Ishikawa (cell line): ENCODE data around the gene TNRC6A.

ENCODE experiments used
- CEBPB ChIP-seq: IDR thresholded peaks from 2 replicates; pipeline ENCODE4 v1.6.1; 2012
- CREB1 ChIP-seq: IDR thresholded peaks from 2 replicates; pipeline ENCODE4 v1.6.1; 2012; ENCODE audit warnings: low read depth
- EGR1 ChIP-seq: IDR thresholded peaks from 2 replicates; pipeline ENCODE4 v1.6.1; 2012
- EP300 ChIP-seq: IDR thresholded peaks from 2 replicates; pipeline ENCODE4 v1.6.1; 2012; ENCODE audit warnings: borderline replicate concordance
- FOXM1 ChIP-seq: IDR thresholded peaks from 2 replicates; pipeline ENCODE4 v1.6.1; 2012; ENCODE audit warnings: low read depth, borderline replicate concordance
- MAX ChIP-seq: IDR thresholded peaks from 2 replicates; pipeline ENCODE4 v1.6.1; 2012
- NFIC ChIP-seq: IDR thresholded peaks from 2 replicates; pipeline ENCODE4 v1.6.1; 2012
- RAD21 ChIP-seq: IDR thresholded peaks from 2 replicates; pipeline ENCODE4 v1.6.1; 2012; ENCODE audit warnings: low read depth
- TAF1 ChIP-seq: IDR thresholded peaks from 2 replicates; pipeline ENCODE4 v1.6.1; 2012; ENCODE audit warnings: low read depth, mild to moderate bottlenecking
- TCF12 ChIP-seq: IDR thresholded peaks from 2 replicates; pipeline ENCODE4 v1.6.1; 2012; ENCODE audit warnings: low read depth
- TEAD4 ChIP-seq: IDR thresholded peaks from 2 replicates; pipeline ENCODE4 v1.6.1; 2012
- YY1 ChIP-seq: IDR thresholded peaks from 2 replicates; pipeline ENCODE4 v1.6.1; 2012; ENCODE audit warnings: low read depth
- ZBTB7A ChIP-seq: IDR thresholded peaks from 2 replicates; pipeline ENCODE4 v1.6.1; 2012; ENCODE audit warnings: low read depth
- TF ChIP-seq, protein P1 (sequence below): IDR thresholded peaks from 2 replicates; pipeline ENCODE4 v1.6.1; 2012; ENCODE audit warnings: low read depth, mild to moderate bottlenecking
- TF ChIP-seq, protein P2 (sequence below): IDR thresholded peaks from 2 replicates; pipeline ENCODE4 v1.6.1; 2012

TNRC6A gene

GRCh38 chr16:24854607-24855171 is 125.2 kb downstream of the TNRC6A start:
- TF ChIP-seq CEBPB (no peak), ZBTB7A (no peak), FOXM1 (no peak), TCF12 (no peak), RAD21 (no peak), YY1 (no peak), NFIC (no peak), TAF1 (no peak), TEAD4 (no peak), MAX (no peak)

- TF ChIP-seq, protein P1, sequence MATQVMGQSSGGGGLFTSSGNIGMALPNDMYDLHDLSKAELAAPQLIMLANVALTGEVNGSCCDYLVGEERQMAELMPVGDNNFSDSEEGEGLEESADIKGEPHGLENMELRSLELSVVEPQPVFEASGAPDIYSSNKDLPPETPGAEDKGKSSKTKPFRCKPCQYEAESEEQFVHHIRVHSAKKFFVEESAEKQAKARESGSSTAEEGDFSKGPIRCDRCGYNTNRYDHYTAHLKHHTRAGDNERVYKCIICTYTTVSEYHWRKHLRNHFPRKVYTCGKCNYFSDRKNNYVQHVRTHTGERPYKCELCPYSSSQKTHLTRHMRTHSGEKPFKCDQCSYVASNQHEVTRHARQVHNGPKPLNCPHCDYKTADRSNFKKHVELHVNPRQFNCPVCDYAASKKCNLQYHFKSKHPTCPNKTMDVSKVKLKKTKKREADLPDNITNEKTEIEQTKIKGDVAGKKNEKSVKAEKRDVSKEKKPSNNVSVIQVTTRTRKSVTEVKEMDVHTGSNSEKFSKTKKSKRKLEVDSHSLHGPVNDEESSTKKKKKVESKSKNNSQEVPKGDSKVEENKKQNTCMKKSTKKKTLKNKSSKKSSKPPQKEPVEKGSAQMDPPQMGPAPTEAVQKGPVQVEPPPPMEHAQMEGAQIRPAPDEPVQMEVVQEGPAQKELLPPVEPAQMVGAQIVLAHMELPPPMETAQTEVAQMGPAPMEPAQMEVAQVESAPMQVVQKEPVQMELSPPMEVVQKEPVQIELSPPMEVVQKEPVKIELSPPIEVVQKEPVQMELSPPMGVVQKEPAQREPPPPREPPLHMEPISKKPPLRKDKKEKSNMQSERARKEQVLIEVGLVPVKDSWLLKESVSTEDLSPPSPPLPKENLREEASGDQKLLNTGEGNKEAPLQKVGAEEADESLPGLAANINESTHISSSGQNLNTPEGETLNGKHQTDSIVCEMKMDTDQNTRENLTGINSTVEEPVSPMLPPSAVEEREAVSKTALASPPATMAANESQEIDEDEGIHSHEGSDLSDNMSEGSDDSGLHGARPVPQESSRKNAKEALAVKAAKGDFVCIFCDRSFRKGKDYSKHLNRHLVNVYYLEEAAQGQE = no peak
- TF ChIP-seq FOXM1 = no peak
- no peak for TF ChIP-seq TEAD4
- no peak for TF ChIP-seq YY1
- TF ChIP-seq NFIC = no peak
- TF ChIP-seq, protein P2, sequence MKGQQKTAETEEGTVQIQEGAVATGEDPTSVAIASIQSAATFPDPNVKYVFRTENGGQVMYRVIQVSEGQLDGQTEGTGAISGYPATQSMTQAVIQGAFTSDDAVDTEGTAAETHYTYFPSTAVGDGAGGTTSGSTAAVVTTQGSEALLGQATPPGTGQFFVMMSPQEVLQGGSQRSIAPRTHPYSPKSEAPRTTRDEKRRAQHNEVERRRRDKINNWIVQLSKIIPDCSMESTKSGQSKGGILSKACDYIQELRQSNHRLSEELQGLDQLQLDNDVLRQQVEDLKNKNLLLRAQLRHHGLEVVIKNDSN = no peak
- TF ChIP-seq RAD21 = no peak
- TF ChIP-seq TCF12 = no peak
- TF ChIP-seq EP300 = no peak
- TF ChIP-seq MAX = no peak
- TF ChIP-seq CREB1 = no peak
- no peak for TF ChIP-seq EGR1
- no peak for TF ChIP-seq TAF1
- TF ChIP-seq CEBPB = no peak
Observed at GRCh38 chr16:24855678-24856077, 126.2 kb downstream of the TNRC6A start.

- no peak for TF ChIP-seq TEAD4
- TF ChIP-seq, protein P1 = peak; percentile 97
Observed at GRCh38 chr16:24858219-24859041, 129.0 kb downstream of the TNRC6A start.

GRCh38 chr16:24861461-24861860 is 132.0 kb downstream of the TNRC6A start:
- no peak for TF ChIP-seq TEAD4
- no peak for TF ChIP-seq ZBTB7A
- no peak for TF ChIP-seq NFIC
- TF ChIP-seq EP300 = no peak
- TF ChIP-seq, protein P2 = no peak
- no peak for TF ChIP-seq CREB1
- no peak for TF ChIP-seq FOXM1
- TF ChIP-seq TAF1 = no peak
- TF ChIP-seq EGR1 = no peak
- TF ChIP-seq, protein P1 = no peak
- no peak for TF ChIP-seq CEBPB
- TF ChIP-seq MAX = no peak
- TF ChIP-seq TCF12 = no peak
- TF ChIP-seq YY1 = no peak
- no peak for TF ChIP-seq RAD21
